GM21528 (cell line): ENCODE measurements around the gene MTHFR.
"Not testable (repeated sequence)": the region's sequence is repeated elsewhere in the genome, so short reads cannot be mapped to it uniquely, and the experiment has no call there.

Experiments
- ATAC-seq: cut with Tn5 transposase; IDR thresholded peaks from one replicate; pipeline ENCODE4 v1.9.1; 2021; ENCODE audit warnings: mild to moderate bottlenecking, moderate library complexity; ENCODE audit not compliant: unreplicated experiment, low FRiP score

Gene MTHFR

GRCh38 chr1:11833900-11834299 is 28.1 kb upstream of the MTHFR start:
- ATAC-seq = no peak

GRCh38 chr1:11833497-11833896 is 27.7 kb upstream of the MTHFR start:
- no peak for ATAC-seq

- no peak for ATAC-seq
These were observed 26.4 kb upstream of the MTHFR start for GRCh38 chr1:11831945-11832725.

GRCh38 chr1:11828511-11828910 is 22.7 kb upstream of the MTHFR start:
- no peak for ATAC-seq

GRCh38 chr1:11826946-11827345 is 21.2 kb upstream of the MTHFR start:
- no peak for ATAC-seq

GRCh38 chr1:11825131-11825530 is 19.4 kb upstream of the MTHFR start:
- ATAC-seq = no peak

GRCh38 chr1:11823366-11824137 is 17.8 kb upstream of the MTHFR start:
- ATAC-seq = no peak

- ATAC-seq = no peak
These were observed 16.3 kb upstream of the MTHFR start for GRCh38 chr1:11822091-11822490.

- no peak for ATAC-seq
These were observed 11.4 kb upstream of the MTHFR start for GRCh38 chr1:11817192-11817591.

GRCh38 chr1:11813021-11813420 is 7.3 kb upstream of the MTHFR start:
- no peak for ATAC-seq

- ATAC-seq = no peak
These were observed 1.4 kb upstream of the MTHFR start for GRCh38 chr1:11807133-11807532.

- peak; percentile 45 for ATAC-seq
These were observed 658 bp upstream of the MTHFR start for GRCh38 chr1:11806307-11806936.

- no peak for ATAC-seq
These were observed 920 bp downstream of the MTHFR start for GRCh38 chr1:11804666-11805421.

- ATAC-seq = not testable (repeated sequence)
These were observed 1.7 kb downstream of the MTHFR start for GRCh38 chr1:11803924-11804665.

- no peak for ATAC-seq
These were observed 2.5 kb downstream of the MTHFR start for GRCh38 chr1:11802973-11803885.

- no peak for ATAC-seq
These were observed 3.2 kb downstream of the MTHFR start for GRCh38 chr1:11802616-11802972.

- no peak for ATAC-seq
These were observed 4.9 kb downstream of the MTHFR start for GRCh38 chr1:11800756-11801433.

- no peak for ATAC-seq
These were observed 5.4 kb downstream of the MTHFR start for GRCh38 chr1:11800391-11800755.

- ATAC-seq = no peak
These were observed 5.9 kb downstream of the MTHFR start for GRCh38 chr1:11799896-11800295.
